Pancreas (tissue), 10 donors: ENCODE data around the gene ARNT2. TPM values are rescaled to one million over a fixed set of nuclear protein-coding genes. Genes with fewer than 3 reads are reported as not detected.

Experiments
- ATAC-seq, 4 donors: fragments of 200-7000 bp; cut with Tn5 transposase; one replicate each; pipeline versions ENCODE4 v1.8.0 to v1.9.1; 2020; ENCODE audit warnings: mild to moderate bottlenecking in 4 of 4, moderate library complexity in 4 of 4
- DNase-seq, 6 donors: peaks; one replicate each; pipeline ENCODE4 v3.0.0-alpha.2; 2020
- FAIRE-seq: peaks from 2 replicates; lab custom pipeline; 2012; peaks lifted over from hg19 to GRCh38; lab: Jason Lieb, UNC
- H3K27ac ChIP-seq, 4 donors: fragments of 200-600 bp; sonication (generic); 1 replicate in 3 of 4; 2 replicates in 1 of 4; pipeline versions ENCODE4 v1.5.0 to v1.8.0; 2020
- H3K27me3 ChIP-seq, 4 donors: fragments of 200-600 bp; one replicate each; pipeline ENCODE4 v1.8.0; 2021
- H3K36me3 ChIP-seq, 3 donors: fragments of 200-600 bp; sonication (generic) in 1 of 3; one replicate each; pipeline versions ENCODE4 v1.5.0 to v1.8.0; 2020 to 2021
- H3K4me1 ChIP-seq, 3 donors: fragments of 200-600 bp; one replicate each; pipeline ENCODE4 v1.8.0; 2021
- H3K4me3 ChIP-seq, 4 donors: fragments of 200-600 bp; sonication (generic) in 2 of 4; one replicate each; pipeline versions ENCODE4 v1.5.0 to v1.8.0; 2020 to 2021
- H3K9me3 ChIP-seq, 4 donors: fragments of 200-600 bp; one replicate each; pipeline ENCODE4 v1.8.0; 2021
- WGBS, 2 donors: extraction: QIAGEN DNeasy Blood & Tissue Kit; methylation state at CpG; one replicate each; pipeline ENCODE4 v1.1.7; 2013; 5-methylcytosine and 5-hydroxymethylcytosine counted together
- intact Hi-C, 3 donors: fragments of 100-400 bp; cut with DNase I; formaldehyde crosslinking; loops; one replicate each; pipeline versions ENCODE4 v1.11.1 to v1.14.2; 2022
- polyA plus RNA-seq, 2 donors: library from polyadenylated mRNA; stranded (reverse); fragments of 200-250 nt; gene quantifications; one replicate each; pipeline ENCODE4 v1.2.3, GENCODE V29; 2013
- total RNA-seq, 6 donors: library from RNA; stranded (reverse); fragmentation: NEBNext Ultra II Directional in 4 of 6; extraction: Animal tissue kit (Norgen Biotek cat#: 25700) in 4 of 6; gene quantifications; one replicate each; pipeline versions ENCODE4 v1.2.1 to v1.2.4, GENCODE V29; 2021 to 2023
- TF ChIP-seq, protein P1 (sequence below), 4 donors: fragments of 200-600 bp; sonication (generic) in 3 of 4; IDR thresholded peaks; one replicate each; pipeline versions ENCODE4 v1.5.0 to v1.8.0; 2021; ENCODE audit warnings: antibody characterized with exemption in 4 of 4
- donor health status: healthy with polysubstance abuse.
- donor health status: DM: no; HTN: no; CAD: no; lungs with moderate emphysema.
- donor health status: DM: no; HTN: no; CAD: no.
- donor health status: control.
- donor health status: control.
- donor health status: Bipolar disorder and iron deficiency.
- donor health status: DM: yes; HTN: yes; CAD: no.
- donor health status: DM: no; HTN: no; CAD: no.
- donor health status: DM: no; HTN: no; CAD: no.
- donor health status: DM: yes; HTN: yes; CAD: no.

The ARNT2 gene
- total and polyA plus RNA-seq, 8 donors, result 2.1 to 18.1 (median 5.4) TPM

- FAIRE-seq (no peak), DNase-seq (no peak), ATAC-seq (no peak)
- H3K4me3 ChIP-seq, result no peak overlapping the region
- intact Hi-C loops, result no loop called here
- TF ChIP-seq, protein P1, sequence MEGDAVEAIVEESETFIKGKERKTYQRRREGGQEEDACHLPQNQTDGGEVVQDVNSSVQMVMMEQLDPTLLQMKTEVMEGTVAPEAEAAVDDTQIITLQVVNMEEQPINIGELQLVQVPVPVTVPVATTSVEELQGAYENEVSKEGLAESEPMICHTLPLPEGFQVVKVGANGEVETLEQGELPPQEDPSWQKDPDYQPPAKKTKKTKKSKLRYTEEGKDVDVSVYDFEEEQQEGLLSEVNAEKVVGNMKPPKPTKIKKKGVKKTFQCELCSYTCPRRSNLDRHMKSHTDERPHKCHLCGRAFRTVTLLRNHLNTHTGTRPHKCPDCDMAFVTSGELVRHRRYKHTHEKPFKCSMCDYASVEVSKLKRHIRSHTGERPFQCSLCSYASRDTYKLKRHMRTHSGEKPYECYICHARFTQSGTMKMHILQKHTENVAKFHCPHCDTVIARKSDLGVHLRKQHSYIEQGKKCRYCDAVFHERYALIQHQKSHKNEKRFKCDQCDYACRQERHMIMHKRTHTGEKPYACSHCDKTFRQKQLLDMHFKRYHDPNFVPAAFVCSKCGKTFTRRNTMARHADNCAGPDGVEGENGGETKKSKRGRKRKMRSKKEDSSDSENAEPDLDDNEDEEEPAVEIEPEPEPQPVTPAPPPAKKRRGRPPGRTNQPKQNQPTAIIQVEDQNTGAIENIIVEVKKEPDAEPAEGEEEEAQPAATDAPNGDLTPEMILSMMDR (IDR thresholded peaks at IDR 0.05), result no peak
- H3K9me3 ChIP-seq, result no peaks in the 10 kb centered on the region
- H3K4me1 ChIP-seq, result no peaks in the 10 kb centered on the region
- H3K27ac ChIP-seq, result no peak overlapping the region
- no peaks in the 10 kb centered on the region for H3K27me3 ChIP-seq
- 88 to 91% methylated on average over 3 of the region's 3 CpGs for WGBS, 2 donors
- no peaks in the 10 kb centered on the region for H3K36me3 ChIP-seq
Measured at GRCh38 chr15:80629355-80629754, 225.2 kb downstream of the ARNT2 start.

DNA sequence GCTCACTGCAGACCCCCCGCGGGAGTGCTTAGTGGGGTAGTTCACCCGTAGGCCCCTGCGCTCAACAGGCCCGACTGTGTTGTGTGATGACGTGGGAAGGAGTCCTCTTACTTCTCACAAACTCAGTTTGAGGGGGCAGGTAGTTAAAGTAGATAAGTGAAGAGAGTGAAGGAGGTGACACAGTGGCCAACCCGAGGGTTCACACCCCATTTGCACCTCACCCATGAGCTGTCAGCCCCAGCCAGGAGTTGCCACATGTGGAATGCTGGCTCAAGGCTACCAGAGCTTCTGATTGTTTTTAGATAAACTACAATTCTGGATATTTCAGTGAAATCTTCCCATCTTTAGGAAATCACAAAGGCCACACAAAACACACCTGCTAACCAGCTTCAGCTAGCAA, 226.8 kb downstream of the ARNT2 start:
- FAIRE-seq, result no peak

GRCh38 chr15:80633221-80633620, 229.0 kb downstream of the ARNT2 start:
- ATAC-seq, result no peak
- Histone ChIP-seq H3K27me3 (no peaks in the 10 kb centered on the region), H3K4me1 (no peaks in the 10 kb centered on the region), H3K27ac (no peak overlapping the region), H3K4me3 (no peak overlapping the region), H3K36me3 (no peaks in the 10 kb centered on the region), H3K9me3 (no peaks in the 10 kb centered on the region)
- DNase-seq, result no peak
- no peak for FAIRE-seq
- intact Hi-C loops, result no loop called here
- TF ChIP-seq, protein P1 (IDR thresholded peaks at IDR 0.05), result no peak

More for the DNA sequence above, 226.8 kb downstream of the ARNT2 start:
- DNase-seq (no peak), ATAC-seq (no peak)
- Histone ChIP-seq H3K9me3 (no peaks in the 10 kb centered on the region), H3K4me1 (no peaks in the 10 kb centered on the region), H3K4me3 (no peak overlapping the region), H3K27ac (no peak overlapping the region), H3K36me3 (no peaks in the 10 kb centered on the region), H3K27me3 (no peaks in the 10 kb centered on the region)
- 82 to 85% methylated on average over 7 of the region's 7 CpGs for WGBS, 2 donors
- intact Hi-C loops, result no loop called here
- TF ChIP-seq, protein P1 (IDR thresholded peaks at IDR 0.05), result no peak

GRCh38 chr15:80635953-80636352, 231.8 kb downstream of the ARNT2 start:
- no peaks in the 10 kb centered on the region for H3K36me3 ChIP-seq
- no peak for FAIRE-seq
- WGBS, 2 donors, result 71 to 77% methylated on average over 5 of the region's 5 CpGs
- no peaks in the 10 kb centered on the region for H3K9me3 ChIP-seq
- TF ChIP-seq, protein P1 (IDR thresholded peaks at IDR 0.05), result no peak
- H3K4me1 ChIP-seq, result no peaks in the 10 kb centered on the region
- peak in 1 of 4 donors; percentile 25 for ATAC-seq
- H3K27me3 ChIP-seq, result no peaks in the 10 kb centered on the region
- intact Hi-C loops, result no loop called here
- DNase-seq, result no peak
- no peak overlapping the region for H3K4me3 ChIP-seq
- no peak overlapping the region for H3K27ac ChIP-seq

- Histone ChIP-seq H3K27ac (no peak overlapping the region), H3K27me3 (no peaks in the 10 kb centered on the region), H3K4me1 (no peaks in the 10 kb centered on the region), H3K4me3 (no peak overlapping the region), H3K36me3 (no peaks in the 10 kb centered on the region), H3K9me3 (no peaks in the 10 kb centered on the region)
- ATAC-seq, result peak in 1 of 4 donors; percentile 42
- no peak for FAIRE-seq
- DNase-seq, result no peak
- intact Hi-C loops, result no loop called here
- TF ChIP-seq, protein P1 (IDR thresholded peaks at IDR 0.05), result no peak
- WGBS, 2 donors, result 41 to 53% methylated on average over 7 of the region's 7 CpGs
Measured at GRCh38 chr15:80636675-80637074, 232.5 kb downstream of the ARNT2 start.
